Ovary (tissue), 10 donors: ENCODE data around the gene TECR. TPM values are rescaled to one million over a fixed set of nuclear protein-coding genes. Genes with fewer than 3 reads are reported as not detected.

Experiments used
- DNase-seq, 5 donors: peaks; one replicate each; pipeline ENCODE4 v3.0.0-alpha.2; 2019 to 2020
- H3K27ac ChIP-seq, 2 donors: fragments of 200-600 bp; one replicate each; pipeline versions ENCODE4 v1.5.1 to v1.8.0; 2019 to 2022
- H3K27me3 ChIP-seq: fragments of 200-600 bp; one replicate; pipeline ENCODE4 v1.8.0; 2022
- H3K36me3 ChIP-seq: fragments of 200-600 bp; sonication (generic); one replicate; pipeline ENCODE4 v1.5.1; 2019
- H3K4me1 ChIP-seq: one replicate; pipeline ENCODE4 v1.8.1; 2013; ENCODE audit warnings: mild to moderate bottlenecking, moderate library complexity; ENCODE audit not compliant: insufficient read depth
- H3K4me3 ChIP-seq: fragments of 200-600 bp; sonication (generic); one replicate; pipeline ENCODE4 v1.5.1; 2017
- H3K9me3 ChIP-seq, 2 donors: fragments of 200-600 bp in 1 of 2; sonication (generic) in 1 of 2; one replicate each; pipeline versions ENCODE4 v1.5.1 to v1.8.1; 2013 to 2019; ENCODE audit warnings: mild to moderate bottlenecking in 1 of 2, moderate library complexity in 1 of 2
- EP300 ChIP-seq: sonication (generic); formaldehyde crosslinking; IDR thresholded peaks from one replicate; pipeline ENCODE4 v1.6.1; 2017; ENCODE audit warnings: antibody characterized with exemption
- POLR2A ChIP-seq: fragments of 450-650 bp; IDR thresholded peaks from one replicate; pipeline ENCODE4 v1.6.1; 2017; ENCODE audit warnings: antibody characterized with exemption, mild to moderate bottlenecking, moderate library complexity
- WGBS, 3 donors: extraction: QIAGEN DNeasy Blood & Tissue Kit in 1 of 3; methylation state at CpG; one replicate each; pipeline versions ENCODE4 v1.1.5 to v1.1.7; 2013 to 2017; 5-methylcytosine and 5-hydroxymethylcytosine counted together
- intact Hi-C, 4 donors: fragments of 100-400 bp; cut with DNase I; formaldehyde crosslinking; loops; one replicate each; pipeline versions ENCODE4 v1.11.0 to v1.15.1; 2022 to 2023
- long read RNA-seq, 3 donors: library from polyadenylated mRNA in 2 of 3; unstranded in 2 of 3; transcript quantifications; one replicate each; pipeline ENCODE4 v2.0.0 and lab custom pipeline, GENCODE V29; 2021 to 2026
- polyA plus RNA-seq, 2 donors: library from polyadenylated mRNA; stranded (reverse); fragments of 200-250 nt in 1 of 2; fragments of 350-450 nt in 1 of 2; fragmentation: Illumina TruSeq in 1 of 2; extraction: RNeasy Lipid Tissue Mini Kit (QIAGEN cat#74804) in 1 of 2; gene quantifications; one replicate each; pipeline ENCODE4 v1.2.3, GENCODE V29; 2013 to 2014
- total RNA-seq, 7 donors: library from RNA; depleted of rRNA in 2 of 7; stranded (reverse); fragments of >200 nt in 2 of 7; fragmentation: NEBNext Ultra II Directional in 3 of 7; extraction: Animal tissue kit (Norgen Biotek cat#: 25700) in 3 of 7; gene quantifications; one replicate each; pipeline versions ENCODE4 v1.1.0 to v1.2.4, GENCODE V29; 2016 to 2023
- TF ChIP-seq, protein P1 (sequence below), 3 donors: fragments of 450-650 bp in 2 of 3; fragments of 200-600 bp in 1 of 3; IDR thresholded peaks; one replicate each; pipeline versions ENCODE4 v1.5.1 to v1.8.0; 2016 to 2022; ENCODE audit warnings: antibody characterized with exemption in 3 of 3, mild to moderate bottlenecking in 1 of 3
- donor health status: DM: no; HTN: no; CAD: no; lungs with moderate emphysema.
- donor health status: DM: no; HTN: no; CAD: no.
- donor health status: Bipolar disorder and iron deficiency.
- donor health status: DM: yes; HTN: yes; CAD: no.
- donor health status: DM: no; HTN: no; CAD: no.
- donor health status: DM: yes; HTN: yes; CAD: no.

TECR gene
- total RNA-seq (100 to 1,000 TPM in 2 of 7 donors, 10 to 100 TPM in 5; 22.3 to 115 (median 78.2) TPM), polyA plus RNA-seq (10 to 100 TPM; 92.4 to 97.4 TPM)
- long read RNA-seq, donor 1, transcript TECR-201 (13 exons, 1,171 nt), result major isoform, 52 of 72 reads
- long read RNA-seq, donor 1, transcript TECR-226 (13 exons, 1,170 nt), result minor isoform, 5 of 72 reads
- long read RNA-seq, donor 1, partial matches to known transcripts, result 2 of 72 reads
- long read RNA-seq, donor 1, other reads (novel, unspliced or antisense), result 8 of 72 reads
- long read RNA-seq, donor 2, transcript TECR-201 (13 exons, 1,171 nt), result major isoform, 70 of 346 reads
- long read RNA-seq, donor 2, transcript TECR-226 (13 exons, 1,170 nt), result minor isoform, 8 of 346 reads
- long read RNA-seq, donor 2, partial matches to known transcripts, result 261 of 346 reads
- long read RNA-seq, donor 2, other reads (novel, unspliced or antisense), result 0 of 346 reads
- long read RNA-seq, donor 3, transcript TECR-201 (13 exons, 1,171 nt), result major isoform, 58 of 130 reads
- long read RNA-seq, donor 3, partial matches to known transcripts, result 55 of 130 reads
- long read RNA-seq, donor 3, other reads (novel, unspliced or antisense), result 11 of 130 reads

GRCh38 chr19:14529254-14530004, at the start of gene TECR:
Gene TECR (plus strand): TSS chr19:14529594. CDS start chr19:14529697, 103 bp downstream.
- Histone ChIP-seq H3K27me3 (no peaks in the 10 kb centered on the region), H3K4me3 (peak within 1 kb of the TSS; percentile 83), H3K27ac (peak within 1 kb of the TSS; percentile 79 to 92), H3K9me3 (no peaks in the 10 kb centered on the region), H3K36me3 (no peaks in the 10 kb centered on the region), H3K4me1 (peaks cover 3% of the 10 kb centered on the region)
- intact Hi-C loops, result no loop called here
- TF ChIP-seq POLR2A, result peak; percentile 95
- no peak for TF ChIP-seq EP300
- TF ChIP-seq, protein P1, sequence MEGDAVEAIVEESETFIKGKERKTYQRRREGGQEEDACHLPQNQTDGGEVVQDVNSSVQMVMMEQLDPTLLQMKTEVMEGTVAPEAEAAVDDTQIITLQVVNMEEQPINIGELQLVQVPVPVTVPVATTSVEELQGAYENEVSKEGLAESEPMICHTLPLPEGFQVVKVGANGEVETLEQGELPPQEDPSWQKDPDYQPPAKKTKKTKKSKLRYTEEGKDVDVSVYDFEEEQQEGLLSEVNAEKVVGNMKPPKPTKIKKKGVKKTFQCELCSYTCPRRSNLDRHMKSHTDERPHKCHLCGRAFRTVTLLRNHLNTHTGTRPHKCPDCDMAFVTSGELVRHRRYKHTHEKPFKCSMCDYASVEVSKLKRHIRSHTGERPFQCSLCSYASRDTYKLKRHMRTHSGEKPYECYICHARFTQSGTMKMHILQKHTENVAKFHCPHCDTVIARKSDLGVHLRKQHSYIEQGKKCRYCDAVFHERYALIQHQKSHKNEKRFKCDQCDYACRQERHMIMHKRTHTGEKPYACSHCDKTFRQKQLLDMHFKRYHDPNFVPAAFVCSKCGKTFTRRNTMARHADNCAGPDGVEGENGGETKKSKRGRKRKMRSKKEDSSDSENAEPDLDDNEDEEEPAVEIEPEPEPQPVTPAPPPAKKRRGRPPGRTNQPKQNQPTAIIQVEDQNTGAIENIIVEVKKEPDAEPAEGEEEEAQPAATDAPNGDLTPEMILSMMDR (IDR thresholded peaks at IDR 0.05), result peak in 2 of 3 donors; percentile 10 to 20
- WGBS, 3 donors, result 0% methylated on average over 55 to 59 of the region's 59 CpGs
- peak; percentile 99 to 100 (median 100) for DNase-seq

GRCh38 chr19:14479975-14480699, 49.3 kb upstream of the TECR start:
- intact Hi-C loops, result loop anchor here in 2 of 4 donors (10.0 kb wide), 1 partner anchor 335 kb away; no protein-coding TSS in a partner anchor
- 64 to 75% (median 72%) methylated on average over 16 to 43 of the region's 43 CpGs for WGBS, 3 donors
- no peak overlapping the region for H3K27ac ChIP-seq

GRCh38 chr19:14480700-14481079, 48.7 kb upstream of the TECR start:
- H3K27me3 ChIP-seq, result no peaks in the 10 kb centered on the region
- TF ChIP-seq EP300 (no peak), POLR2A (no peak)
- TF ChIP-seq, protein P1 (IDR thresholded peaks at IDR 0.05), result no peak
- DNase-seq, result no peak
- H3K4me3 ChIP-seq, result no peak overlapping the region
- no peaks in the 10 kb centered on the region for H3K4me1 ChIP-seq
- H3K36me3 ChIP-seq, result no peaks in the 10 kb centered on the region
- intact Hi-C loops, result loop anchor here in 1 of 4 donors (10.0 kb wide), 1 partner anchor 336 kb away; no protein-coding TSS in a partner anchor
- WGBS, 3 donors, result 77 to 91% (median 86%) methylated on average over 5 of the region's 5 CpGs
- no peak overlapping the region for H3K27ac ChIP-seq
- H3K9me3 ChIP-seq, result no peaks in the 10 kb centered on the region

More at GRCh38 chr19:14479975-14480699, 49.3 kb upstream of the TECR start:
- H3K9me3 ChIP-seq, result no peaks in the 10 kb centered on the region
- H3K4me3 ChIP-seq, result no peak overlapping the region
- no peak for DNase-seq
- H3K27me3 ChIP-seq, result no peaks in the 10 kb centered on the region
- TF ChIP-seq EP300 (no peak), POLR2A (no peak)
- TF ChIP-seq, protein P1 (IDR thresholded peaks at IDR 0.05), result peak in 2 of 3 donors; percentile 38
- H3K36me3 ChIP-seq, result no peaks in the 10 kb centered on the region
- H3K4me1 ChIP-seq, result no peaks in the 10 kb centered on the region
